Skeletal muscle cell (primary cell): Measurements from ENCODE around the gene CACNA1B.
A peak's percentile ranks its signal among the peaks of the same experiment; 100 is the strongest.
"Not testable (repeated sequence)": the region's sequence is repeated elsewhere in the genome, so short reads cannot be mapped to it uniquely, and the experiment has no call there.

Experiments
- DNase-seq: peaks from one replicate; pipeline ENCODE4 v3.0.0-alpha.2; 2010; ENCODE audit warnings: low read depth
- H3K4me3 ChIP-seq: 2 replicates; pipeline ENCODE4 v1.5.1; 2011; ENCODE audit warnings: low read depth, mild to moderate bottlenecking, control low read depth, low read length, moderate library complexity

Gene CACNA1B

GRCh38 chr9:138132946-138133705, 255.5 kb downstream of the CACNA1B start:
- DNase-seq, H3K4me3 ChIP-seq: not testable (repeated sequence)

GRCh38 chr9:138134581-138134980, 257.0 kb downstream of the CACNA1B start:
- H3K4me3 ChIP-seq, DNase-seq: not testable (repeated sequence)

- H3K4me3 ChIP-seq, DNase-seq: not testable (repeated sequence)
Measured at GRCh38 chr9:138139096-138139495, 261.5 kb downstream of the CACNA1B start.

- DNase-seq, H3K4me3 ChIP-seq: not testable (repeated sequence)
Measured at GRCh38 chr9:138140980-138141379, 263.4 kb downstream of the CACNA1B start.

GRCh38 chr9:138142528-138143244, 265.1 kb downstream of the CACNA1B start:
- not testable (repeated sequence) for H3K4me3 ChIP-seq

GRCh38 chr9:138143491-138143890, 265.9 kb downstream of the CACNA1B start:
- H3K4me3 ChIP-seq, DNase-seq: not testable (repeated sequence)

More at GRCh38 chr9:138142528-138143244, 265.1 kb downstream of the CACNA1B start:
- DNase-seq, result not testable (repeated sequence)

- not testable (repeated sequence) for H3K4me3 ChIP-seq, DNase-seq
Measured at GRCh38 chr9:138147556-138147955, 270.0 kb downstream of the CACNA1B start.

GRCh38 chr9:138149672-138150656, 272.4 kb downstream of the CACNA1B start:
- H3K4me3 ChIP-seq, result peak overlapping the region; percentile 27
- DNase-seq, result not testable (repeated sequence)

GRCh38 chr9:138155788-138156187, 278.2 kb downstream of the CACNA1B start:
- not testable (repeated sequence) for DNase-seq

GRCh38 chr9:138166793-138167192, 289.2 kb downstream of the CACNA1B start:
- not testable (repeated sequence) for DNase-seq, H3K4me3 ChIP-seq

More at GRCh38 chr9:138155788-138156187, 278.2 kb downstream of the CACNA1B start:
- H3K4me3 ChIP-seq, result not testable (repeated sequence)
